CD4-positive, CD25-positive, alpha-beta regulatory T cell (primary cell): ENCODE data around the gene GRXCR2. TPM values are rescaled to one million over a fixed set of nuclear protein-coding genes. Genes with fewer than 3 reads are reported as not detected.

Experiments
- ATAC-seq, 2 donors: fragments of 150-1000 bp; cut with Tn5 transposase; one replicate each; pipeline ENCODE4 v1.10.0; 2021; ENCODE audit warnings: low read depth in 2 of 2, moderate number of reproducible peaks in 2 of 2, moderate library complexity in 1 of 2
- DNase-seq, 3 donors: peaks; one replicate each; pipeline versions ENCODE4 v3.0.0 to v3.0.0-alpha.2; 2012 to 2022; ENCODE audit warnings: mixed read lengths in 1 of 3
- H3K27ac ChIP-seq: one replicate; pipeline ENCODE4 v1.7.0; 2013; ENCODE audit warnings: mild to moderate bottlenecking, low read length; ENCODE audit not compliant: insufficient read depth, poor library complexity, severe bottlenecking
- H3K27me3 ChIP-seq: one replicate; pipeline ENCODE4 v1.7.0; 2013; ENCODE audit warnings: low read length; ENCODE audit not compliant: control insufficient read depth, insufficient read depth
- H3K36me3 ChIP-seq: one replicate; pipeline ENCODE4 v1.7.0; 2013; ENCODE audit warnings: mild to moderate bottlenecking, low read length, moderate library complexity; ENCODE audit not compliant: control insufficient read depth, insufficient read depth
- H3K4me1 ChIP-seq: 2 replicates; pipeline ENCODE4 v1.7.0; 2013; ENCODE audit warnings: mild to moderate bottlenecking, low read length; ENCODE audit not compliant: insufficient read depth, control insufficient read depth, poor library complexity, severe bottlenecking
- H3K4me3 ChIP-seq: one replicate; pipeline ENCODE4 v1.7.0; 2013; ENCODE audit warnings: low read depth, mild to moderate bottlenecking, low read length, moderate library complexity
- H3K9me3 ChIP-seq, 2 experiments: 1 replicate in 1 of 2; 2 replicates in 1 of 2; pipeline ENCODE4 v1.7.0; 2013; ENCODE audit warnings: low read length in 2 of 2, mild to moderate bottlenecking in 1 of 2, moderate library complexity in 1 of 2; ENCODE audit not compliant: control insufficient read depth in 2 of 2
- H3K27ac Mint-ChIP-seq, 3 donors: one replicate each; pipeline ENCODE4 v1.8.0; 2020 to 2022; ENCODE audit warnings: mild to moderate bottlenecking in 3 of 3, mixed read lengths in 3 of 3, moderate library complexity in 2 of 3
- H3K27me3 Mint-ChIP-seq: one replicate; pipeline ENCODE4 v1.8.0; 2022; ENCODE audit warnings: mild to moderate bottlenecking, mixed read lengths
- H3K36me3 Mint-ChIP-seq: one replicate; pipeline ENCODE4 v1.8.0; 2020; ENCODE audit warnings: mixed read lengths
- H3K4me1 Mint-ChIP-seq, 4 donors: one replicate each; pipeline ENCODE4 v1.8.0; 2020 to 2022; ENCODE audit warnings: mixed read lengths in 4 of 4, mild to moderate bottlenecking in 1 of 4
- H3K4me3 Mint-ChIP-seq, 4 donors: one replicate each; pipeline ENCODE4 v1.8.0; 2020 to 2022; ENCODE audit warnings: mild to moderate bottlenecking in 4 of 4, mixed read lengths in 4 of 4, moderate library complexity in 3 of 4
- H3K9me3 Mint-ChIP-seq, 7 donors: one replicate each; pipeline ENCODE4 v1.8.0; 2020 to 2022; ENCODE audit warnings: mixed read lengths in 7 of 7, mild to moderate bottlenecking in 3 of 7, moderate library complexity in 2 of 7
- polyA plus RNA-seq, 4 donors: library from polyadenylated mRNA; unstranded; fragments of 300-500 nt; fragmentation: Illumina TruSeq; gene quantifications; one replicate each; pipeline ENCODE4 v1.2.3, GENCODE V29; 2021
- total RNA-seq: library from RNA; stranded (reverse); gene quantifications from one replicate; pipeline ENCODE4 v1.2.3, GENCODE V29; 2022

The GRXCR2 gene
- total and polyA plus RNA-seq, 5 donors from 2014 or later: 0.18 TPM; not detected in 4

DNA sequence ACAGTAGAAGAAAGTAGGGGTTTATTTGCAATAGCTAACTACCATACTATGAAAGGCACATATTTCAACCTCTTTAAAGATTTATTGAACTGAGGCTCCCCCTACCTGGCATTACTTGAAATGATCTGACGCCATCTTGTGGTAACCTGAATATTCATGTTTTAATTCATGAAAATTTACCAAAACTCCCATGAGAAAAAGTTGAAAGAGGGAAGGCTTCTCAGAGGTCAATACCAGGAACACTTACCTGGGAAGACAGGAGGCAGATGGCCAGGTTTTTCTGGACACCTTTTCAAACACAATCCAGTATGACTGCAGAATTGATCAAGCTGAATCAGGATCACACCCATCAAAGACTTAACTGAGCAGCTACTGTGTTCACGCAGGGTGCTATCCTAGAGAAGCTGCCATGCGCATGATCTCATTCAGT is 47.0 kb downstream of the GRXCR2 start:
- Mint-ChIP-seq H3K27ac (no peak overlapping the region), H3K9me3 (no peaks in the 10 kb centered on the region), H3K36me3 (no peaks in the 10 kb centered on the region), H3K4me1 (peaks cover 0 to 6% (median 2%) of the 10 kb centered on the region in 4 donors), H3K4me3 (no peak overlapping the region), H3K27me3 (no peaks in the 10 kb centered on the region)
- no peaks in the 10 kb centered on the region for H3K9me3 ChIP-seq
- H3K27ac ChIP-seq: no peak overlapping the region
- ATAC-seq: peak in 1 of 2 donors; percentile 53
- no peak overlapping the region for H3K4me3 ChIP-seq
- no peaks in the 10 kb centered on the region for H3K4me1 ChIP-seq
- peak in 2 of 3 donors; percentile 25 to 46 for DNase-seq
- H3K27me3 ChIP-seq: no peaks in the 10 kb centered on the region
- no peaks in the 10 kb centered on the region for H3K36me3 ChIP-seq

DNA sequence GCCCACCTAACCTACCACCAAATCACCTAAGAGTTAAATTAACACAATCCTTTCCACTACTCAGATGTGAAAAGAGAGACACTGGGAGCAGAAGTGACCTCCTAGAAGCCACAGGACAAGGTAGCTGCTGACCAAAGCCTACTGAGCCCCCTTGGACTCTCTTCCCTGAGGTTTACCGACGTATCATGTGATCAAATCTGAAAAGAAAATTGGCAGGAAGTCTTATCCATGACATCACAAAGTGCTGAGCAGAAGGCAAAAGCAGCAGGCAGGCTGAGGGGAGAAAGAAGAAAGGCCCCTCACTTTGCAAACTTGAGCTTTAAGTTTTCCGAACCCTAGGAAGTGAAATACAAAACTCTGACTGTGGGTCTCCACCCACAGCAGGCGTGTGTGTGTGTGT is 48.8 kb downstream of the GRXCR2 start:
- H3K36me3 ChIP-seq: no peaks in the 10 kb centered on the region
- H3K27me3 ChIP-seq: no peaks in the 10 kb centered on the region
- no peaks in the 10 kb centered on the region for H3K9me3 ChIP-seq
- H3K4me3 ChIP-seq: no peak overlapping the region
- no peak overlapping the region for H3K4me3 Mint-ChIP-seq
- DNase-seq: no peak
- H3K27ac Mint-ChIP-seq: no peak overlapping the region
- H3K36me3 Mint-ChIP-seq: no peaks in the 10 kb centered on the region
- no peaks in the 10 kb centered on the region for H3K4me1 ChIP-seq
- no peak for ATAC-seq
- no peak overlapping the region for H3K27ac ChIP-seq
- H3K4me1 Mint-ChIP-seq: peaks cover 0 to 3% (median 0%) of the 10 kb centered on the region in 4 donors
- H3K27me3 Mint-ChIP-seq: no peaks in the 10 kb centered on the region
- no peaks in the 10 kb centered on the region for H3K9me3 Mint-ChIP-seq

DNA sequence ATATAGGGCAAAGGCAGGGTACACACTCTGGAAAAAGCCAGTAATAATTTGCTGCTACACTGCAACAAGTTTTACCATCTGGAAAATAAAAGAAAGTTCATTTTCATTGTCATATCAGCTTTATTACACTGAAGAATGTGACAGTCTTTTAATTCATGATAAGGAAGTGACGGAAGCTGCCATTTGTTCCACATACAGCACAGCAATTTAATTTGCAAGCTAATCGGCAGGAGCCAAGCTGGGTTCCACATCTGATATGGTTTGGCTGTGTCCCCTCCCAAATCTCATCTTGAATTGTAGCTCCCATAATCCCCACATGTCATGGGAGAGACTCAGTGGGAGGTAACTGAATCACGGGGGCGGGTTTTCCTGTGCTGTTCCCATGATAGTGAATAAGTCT is 54.2 kb downstream of the GRXCR2 start:
- Histone ChIP-seq H3K36me3 (no peaks in the 10 kb centered on the region), H3K4me3 (no peak overlapping the region), H3K27me3 (no peaks in the 10 kb centered on the region), H3K27ac (no peak overlapping the region), H3K9me3 (no peaks in the 10 kb centered on the region), H3K4me1 (no peaks in the 10 kb centered on the region)
- Mint-ChIP-seq H3K4me3 (no peak overlapping the region), H3K9me3 (no peaks in the 10 kb centered on the region), H3K36me3 (peaks cover 6% of the 10 kb centered on the region), H3K4me1 (peaks cover 0 to 3% (median 0%) of the 10 kb centered on the region in 4 donors), H3K27ac (no peak overlapping the region), H3K27me3 (no peaks in the 10 kb centered on the region)
- DNase-seq (no peak), ATAC-seq (no peak)

DNA sequence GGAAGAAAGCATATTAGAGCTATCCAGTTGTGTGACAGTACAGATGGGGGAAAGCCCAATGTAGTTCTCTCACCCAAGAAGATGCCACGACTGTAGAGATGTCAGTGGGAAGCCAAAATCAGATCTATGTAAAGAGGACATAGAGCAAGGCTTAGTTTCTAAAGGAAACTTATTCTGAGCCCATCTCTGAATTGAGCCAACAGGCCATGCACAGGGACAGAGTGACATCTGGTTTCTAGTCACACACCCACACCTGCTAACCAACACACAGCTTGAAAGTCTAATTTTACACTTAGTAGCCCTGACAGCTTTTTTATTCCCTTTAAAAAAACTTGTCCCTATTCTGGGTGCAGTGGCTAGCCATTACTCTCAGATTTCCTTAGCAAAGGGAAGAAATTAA is 59.9 kb downstream of the GRXCR2 start:
- Histone ChIP-seq H3K27me3 (no peaks in the 10 kb centered on the region), H3K36me3 (no peaks in the 10 kb centered on the region), H3K9me3 (no peaks in the 10 kb centered on the region), H3K4me3 (no peak overlapping the region), H3K4me1 (no peaks in the 10 kb centered on the region), H3K27ac (no peak overlapping the region)
- H3K9me3 Mint-ChIP-seq: no peaks in the 10 kb centered on the region
- peaks cover 6% of the 10 kb centered on the region for H3K36me3 Mint-ChIP-seq
- DNase-seq (no peak), ATAC-seq (peak in 1 of 2 donors; percentile 18)
- H3K27ac Mint-ChIP-seq: no peak overlapping the region
- no peaks in the 10 kb centered on the region for H3K4me1 Mint-ChIP-seq
- H3K27me3 Mint-ChIP-seq: no peaks in the 10 kb centered on the region
- H3K4me3 Mint-ChIP-seq: no peak overlapping the region

DNA sequence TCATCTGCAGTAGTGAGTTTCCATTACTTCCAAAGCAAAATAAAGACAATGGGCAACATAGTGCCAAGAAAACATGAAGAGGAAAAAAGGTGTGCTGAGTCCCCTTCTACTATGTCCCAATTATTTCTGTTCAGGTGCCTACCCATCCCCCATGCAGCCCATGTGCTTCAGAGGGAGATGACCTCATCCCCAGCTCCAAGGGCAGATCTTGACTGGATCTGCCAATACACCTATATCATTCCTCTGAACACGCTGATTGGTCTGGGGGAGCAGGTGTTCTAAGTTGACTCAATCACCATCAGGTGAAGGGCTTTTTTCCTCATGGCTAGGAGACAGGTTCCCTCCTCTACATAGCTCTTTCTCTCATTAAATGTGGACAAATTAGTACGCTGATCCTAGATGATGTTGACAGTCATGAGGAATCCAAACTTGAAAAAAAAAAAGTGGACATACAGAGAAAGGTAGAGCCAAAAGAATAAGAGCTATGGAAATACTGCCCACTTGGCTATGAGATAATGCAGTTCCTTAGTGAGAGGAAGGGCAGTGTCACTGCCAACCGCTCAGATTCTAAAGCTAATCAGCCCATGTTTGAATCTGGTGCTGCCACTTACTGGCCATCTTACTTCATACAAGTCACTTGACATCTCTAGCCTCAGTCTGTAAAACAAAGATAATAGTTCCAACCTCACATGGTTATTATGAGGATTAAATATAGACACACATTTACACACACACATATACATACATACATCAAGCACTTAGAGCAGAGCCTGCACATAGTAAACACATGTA is 60.8 kb downstream of the GRXCR2 start:
- ATAC-seq (no peak), DNase-seq (no peak)
- no peaks in the 10 kb centered on the region for H3K4me1 ChIP-seq
- no peaks in the 10 kb centered on the region for H3K27me3 ChIP-seq
- no peak overlapping the region for H3K4me3 ChIP-seq
- Mint-ChIP-seq H3K27ac (peak overlapping the region in 1 of 3 donors; percentile 54), H3K9me3 (no peaks in the 10 kb centered on the region), H3K36me3 (peaks cover 6% of the 10 kb centered on the region), H3K27me3 (no peaks in the 10 kb centered on the region), H3K4me3 (no peak overlapping the region), H3K4me1 (no peaks in the 10 kb centered on the region)
- no peaks in the 10 kb centered on the region for H3K36me3 ChIP-seq
- no peak overlapping the region for H3K27ac ChIP-seq
- H3K9me3 ChIP-seq: no peaks in the 10 kb centered on the region

Other genes starting within 250 kb of the GRXCR2 start
- 3.1 TPM for gene PRELID2, start 37.7 kb downstream of the GRXCR2 start, total RNA-seq
- 1 to 10 TPM in 2 of 4 donors, under 1 TPM in 2; 0.72 to 2.9 (median 1.4) TPM for gene PRELID2, start 37.7 kb downstream of the GRXCR2 start, polyA plus RNA-seq
- gene SH3RF2, start 63.6 kb upstream of the GRXCR2 start, total RNA-seq: 4.5 TPM
- under 1 TPM in 3 of 4 donors, not detected in 1; 0.52 to 0.74 (median 0.66) TPM for gene SH3RF2, start 63.6 kb upstream of the GRXCR2 start, polyA plus RNA-seq
- gene PLAC8L1, start 232.6 kb upstream of the GRXCR2 start, total RNA-seq: 0.67 TPM
- not detected for gene PLAC8L1, start 232.6 kb upstream of the GRXCR2 start, polyA plus RNA-seq